ENCODE measurements around the gene FAR2.

GRCh38 chr12:29239336-29239735 lies 90.3 kb downstream of the FAR2 start:
- TF ChIP-seq CTCF (IDR thresholded peaks at IDR 0.05; ENCODE audit: low read depth, low read length): no peak
- TF ChIP-seq EZH2phosphoT487 (IDR thresholded peaks at IDR 0.05; ENCODE audit: low read depth): no peak

All from OCI-LY3 (cell line).